Skeletal muscle satellite cell (primary cell): Measurements from ENCODE around the gene CADM1.

Experiments
- H3K27me3 ChIP-seq: 2 replicates; pipeline ENCODE4 v1.7.0; 2013; ENCODE audit warnings: low read length; ENCODE audit not compliant: control insufficient read depth, insufficient read depth
- H3K36me3 ChIP-seq: 2 replicates; pipeline ENCODE4 v1.7.0; 2013; ENCODE audit warnings: mild to moderate bottlenecking, control low read depth, low read length; ENCODE audit not compliant: insufficient read depth
- H3K4me1 ChIP-seq: 2 replicates; pipeline ENCODE4 v1.7.0; 2013; ENCODE audit warnings: low read length; ENCODE audit not compliant: control insufficient read depth, insufficient read depth
- H3K4me2 ChIP-seq: 2 replicates; pipeline ENCODE4 v1.7.0; 2013; ENCODE audit warnings: mild to moderate bottlenecking, low read length
- H3K4me3 ChIP-seq: 2 replicates; pipeline ENCODE4 v1.7.0; 2013; ENCODE audit warnings: low read length
- H3K9ac ChIP-seq: 2 replicates; pipeline ENCODE4 v1.7.0; 2013; ENCODE audit warnings: mild to moderate bottlenecking, low read depth, low read length, moderate library complexity
- H3K9me3 ChIP-seq: replicated peaks from 2 replicates; pipeline ENCODE4 v1.7.0; 2013; ENCODE audit warnings: mild to moderate bottlenecking, control low read depth, low read length

CADM1 gene

DNA sequence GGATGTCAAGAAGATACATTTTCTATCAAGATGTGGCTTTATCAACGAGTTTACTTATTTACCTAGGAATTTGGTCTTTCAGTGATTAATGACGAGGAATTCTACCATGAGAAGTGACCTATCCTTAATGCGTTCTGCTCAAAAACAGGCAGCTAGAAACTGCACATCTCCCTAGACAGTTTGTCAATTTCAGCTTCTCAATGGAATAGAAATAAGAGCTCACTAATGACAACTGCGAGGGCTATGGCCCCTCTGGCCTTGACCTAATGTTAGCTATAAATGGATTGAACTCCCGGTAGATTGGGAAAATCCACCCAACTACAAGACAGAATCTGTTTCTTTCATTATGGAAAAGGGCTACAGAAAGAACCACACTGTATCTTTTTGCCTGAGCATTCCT lies 223.4 kb downstream of the CADM1 start:
- H3K27me3 ChIP-seq, result peaks cover 2% of the 10 kb centered on the region
- no peak overlapping the region for H3K4me3 ChIP-seq

GRCh38 chr11:115279813-115280761 lies 224.1 kb downstream of the CADM1 start:
- Histone ChIP-seq H3K4me3 (no peak overlapping the region), H3K4me2 (no peak overlapping the region), H3K9ac (no peak overlapping the region), H3K27me3 (peaks cover 2% of the 10 kb centered on the region), H3K9me3 (no peaks in the 10 kb centered on the region), H3K4me1 (no peaks in the 10 kb centered on the region), H3K36me3 (no peaks in the 10 kb centered on the region)

More for the DNA sequence above, 223.4 kb downstream of the CADM1 start:
- no peak overlapping the region for H3K4me2 ChIP-seq
- no peak overlapping the region for H3K9ac ChIP-seq
- no peaks in the 10 kb centered on the region for H3K36me3 ChIP-seq
- H3K9me3 ChIP-seq, result no peaks in the 10 kb centered on the region
- no peaks in the 10 kb centered on the region for H3K4me1 ChIP-seq

GRCh38 chr11:115276799-115277198 lies 227.4 kb downstream of the CADM1 start:
- H3K36me3 ChIP-seq, result no peaks in the 10 kb centered on the region
- H3K4me1 ChIP-seq, result no peaks in the 10 kb centered on the region
- H3K9me3 ChIP-seq, result no peaks in the 10 kb centered on the region
- H3K4me3 ChIP-seq, result no peak overlapping the region
- peaks cover 2% of the 10 kb centered on the region for H3K27me3 ChIP-seq
- H3K9ac ChIP-seq, result no peak overlapping the region
- no peak overlapping the region for H3K4me2 ChIP-seq

- Histone ChIP-seq H3K9me3 (no peaks in the 10 kb centered on the region), H3K9ac (no peak overlapping the region), H3K4me1 (no peaks in the 10 kb centered on the region), H3K36me3 (no peaks in the 10 kb centered on the region), H3K4me3 (no peak overlapping the region), H3K4me2 (no peak overlapping the region), H3K27me3 (peaks cover 2% of the 10 kb centered on the region)
Observed at GRCh38 chr11:115276191-115276590, 228.0 kb downstream of the CADM1 start.

DNA sequence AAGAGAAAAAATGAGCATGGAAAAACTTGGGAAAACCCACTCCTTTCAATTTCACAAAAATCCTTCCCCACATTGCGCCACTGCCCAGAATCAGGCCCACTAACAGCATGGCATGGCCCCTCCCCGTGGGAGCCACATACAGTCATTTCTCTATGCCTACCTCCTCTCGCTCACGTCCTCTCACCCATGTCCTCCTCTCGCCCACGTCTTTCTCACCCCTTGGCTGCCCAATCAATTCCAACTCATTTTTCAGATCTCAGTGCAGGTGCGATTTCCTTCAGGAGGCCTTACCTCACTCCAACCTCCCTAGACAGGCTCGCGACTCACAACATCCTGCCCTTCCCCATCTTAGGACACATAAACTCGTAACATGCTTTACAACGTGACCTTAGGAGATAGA lies 229.2 kb downstream of the CADM1 start:
- Histone ChIP-seq H3K4me3 (no peak overlapping the region), H3K9ac (no peak overlapping the region), H3K4me2 (no peak overlapping the region), H3K27me3 (peaks cover 2% of the 10 kb centered on the region), H3K9me3 (no peaks in the 10 kb centered on the region), H3K4me1 (no peaks in the 10 kb centered on the region), H3K36me3 (no peaks in the 10 kb centered on the region)

- H3K27me3 ChIP-seq, result peaks cover 2% of the 10 kb centered on the region
- no peak overlapping the region for H3K4me3 ChIP-seq
- H3K9me3 ChIP-seq, result no peaks in the 10 kb centered on the region
- H3K4me2 ChIP-seq, result no peak overlapping the region
- no peak overlapping the region for H3K9ac ChIP-seq
- peaks cover 4% of the 10 kb centered on the region for H3K4me1 ChIP-seq
- H3K36me3 ChIP-seq, result no peaks in the 10 kb centered on the region
Observed at GRCh38 chr11:115272925-115273324, 231.3 kb downstream of the CADM1 start.

GRCh38 chr11:115271643-115272042 lies 232.6 kb downstream of the CADM1 start:
- Histone ChIP-seq H3K36me3 (no peaks in the 10 kb centered on the region), H3K9me3 (no peaks in the 10 kb centered on the region), H3K9ac (no peak overlapping the region)

GRCh38 chr11:115269191-115269950 lies 234.8 kb downstream of the CADM1 start:
- H3K36me3 ChIP-seq, result no peaks in the 10 kb centered on the region
- no peak overlapping the region for H3K4me3 ChIP-seq
- no peak overlapping the region for H3K9ac ChIP-seq
- no peaks in the 10 kb centered on the region for H3K27me3 ChIP-seq
- H3K4me1 ChIP-seq, result peaks cover 4% of the 10 kb centered on the region
- H3K4me2 ChIP-seq, result no peak overlapping the region
- H3K9me3 ChIP-seq, result no peaks in the 10 kb centered on the region

More at GRCh38 chr11:115271643-115272042, 232.6 kb downstream of the CADM1 start:
- Histone ChIP-seq H3K27me3 (no peaks in the 10 kb centered on the region), H3K4me3 (no peak overlapping the region), H3K4me2 (no peak overlapping the region), H3K4me1 (peaks cover 4% of the 10 kb centered on the region)

DNA sequence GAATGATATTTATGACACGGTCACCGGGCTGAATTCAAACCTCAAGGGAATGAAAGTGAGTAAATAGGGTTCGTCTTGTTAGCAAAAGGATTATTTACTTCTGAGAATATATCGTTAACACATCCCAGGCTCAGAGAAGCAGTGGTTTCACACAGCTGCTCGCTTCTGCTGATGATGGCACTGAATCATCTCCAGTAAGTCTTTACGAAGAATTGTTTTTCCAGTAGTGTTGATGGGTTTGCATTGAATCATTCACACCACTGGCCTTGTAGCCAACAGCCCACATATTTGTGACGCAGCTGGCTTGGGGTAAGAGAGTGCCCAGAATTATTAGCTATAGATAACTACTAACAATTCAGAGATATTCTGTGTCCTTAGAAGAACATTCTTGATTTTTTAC lies 236.3 kb downstream of the CADM1 start:
- Histone ChIP-seq H3K4me3 (no peak overlapping the region), H3K9me3 (no peaks in the 10 kb centered on the region), H3K4me1 (peaks cover 4% of the 10 kb centered on the region), H3K9ac (no peak overlapping the region), H3K36me3 (no peaks in the 10 kb centered on the region), H3K4me2 (no peak overlapping the region), H3K27me3 (no peaks in the 10 kb centered on the region)

DNA sequence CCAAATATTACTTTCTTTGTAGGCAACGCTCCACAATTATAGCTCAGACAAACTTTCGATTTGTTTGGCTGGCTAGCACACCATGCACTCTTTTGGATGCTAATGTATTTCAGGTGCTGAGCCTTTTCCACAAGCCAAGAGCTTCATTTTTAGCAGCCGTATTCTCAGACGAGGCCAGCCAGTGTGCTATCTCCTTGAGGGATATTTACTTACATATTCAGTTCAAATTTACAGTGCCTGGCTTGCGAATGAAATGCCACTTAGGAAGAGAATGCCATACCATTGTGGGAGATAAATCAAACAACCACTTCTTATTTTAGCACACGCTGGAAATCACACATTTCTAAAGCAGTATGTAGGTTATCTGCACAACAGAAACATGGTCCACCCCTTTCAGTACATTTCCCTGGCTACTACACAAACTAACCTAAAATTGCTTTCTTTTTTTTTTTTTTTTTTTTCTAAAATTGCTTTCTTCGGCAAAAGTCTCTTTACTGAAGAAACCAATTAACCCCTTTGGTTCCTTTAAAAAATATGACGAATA lies 236.9 kb downstream of the CADM1 start:
- no peaks in the 10 kb centered on the region for H3K9me3 ChIP-seq
- no peak overlapping the region for H3K4me2 ChIP-seq
- H3K9ac ChIP-seq, result no peak overlapping the region
- no peaks in the 10 kb centered on the region for H3K36me3 ChIP-seq
- H3K27me3 ChIP-seq, result no peaks in the 10 kb centered on the region
- H3K4me3 ChIP-seq, result no peak overlapping the region
- peaks cover 4% of the 10 kb centered on the region for H3K4me1 ChIP-seq

GRCh38 chr11:115266066-115266639 lies 238.1 kb downstream of the CADM1 start:
- H3K27me3 ChIP-seq, result no peaks in the 10 kb centered on the region
- peaks cover 4% of the 10 kb centered on the region for H3K4me1 ChIP-seq
- H3K4me2 ChIP-seq, result no peak overlapping the region
- no peak overlapping the region for H3K4me3 ChIP-seq
- no peaks in the 10 kb centered on the region for H3K36me3 ChIP-seq
- H3K9me3 ChIP-seq, result no peaks in the 10 kb centered on the region
- H3K9ac ChIP-seq, result no peak overlapping the region
